HCT116 (cell line): ENCODE data around the gene CRYGD. TPM values are rescaled to one million over a fixed set of nuclear protein-coding genes. Genes with fewer than 3 reads are reported as not detected.

Experiments
- ATAC-seq: fragments of 200-7000 bp; cut with Tn5 transposase; 2 replicates; pipeline ENCODE4 v1.9.1; 2020; ENCODE audit warnings: mild to moderate bottlenecking, moderate library complexity
- BruUV-seq: library from RNA; stranded (reverse); fragments of 400-500 nt; replicated peaks from 2 replicates; lab custom pipeline; 2021; lab: Mats Ljungman, UMichigan
- CTCF ChIA-PET: fragments of 300-600 bp; sonication (Branson Sonifier 250); formaldehyde crosslinking; loops from one replicate; lab custom pipeline; 2021; ENCODE audit warnings: antibody characterized with exemption; lab: Charles Lee
- POLR2A ChIA-PET: fragments of 300-600, 350-600 bp; sonication (Branson Sonifier 250); formaldehyde crosslinking; loops from one replicate; lab custom pipeline; 2021; ENCODE audit warnings: antibody characterized with exemption; lab: Charles Lee
- RAD21 ChIA-PET, 2 experiments: fragments of 300-600 bp; sonication (Branson Sonifier 250); formaldehyde crosslinking; loops; one replicate each; lab custom pipeline; 2023; ENCODE audit warnings: low total read pairs in 2 of 2; ENCODE audit not compliant: uncharacterized antibody in 2 of 2, unreplicated experiment in 2 of 2, low non-redundant PET in 1 of 2; lab: Charles Lee
- DNase-seq: peaks from one replicate; pipeline ENCODE4 v3.0.0-alpha.2; 2010; ENCODE audit warnings: low read depth, low spot score
- H2AFZ ChIP-seq: fragments of 200-600 bp; shearing (Covaris generic), sonication (generic); 2 replicates; pipeline ENCODE4 v1.6.1; 2017; ENCODE audit warnings: low read depth, mixed run types, mixed read lengths, antibody characterized with exemption, low read length; ENCODE audit not compliant: poor library complexity, severe bottlenecking
- H3K27ac ChIP-seq: 2 replicates; pipeline ENCODE4 v1.5.1; 2012; ENCODE audit warnings: low read depth, low read length
- H3K27me3 ChIP-seq: fragments of 200-600 bp; sonication (generic); 2 replicates; pipeline ENCODE4 v1.6.1; 2016; ENCODE audit warnings: mixed run types, low read length, mixed read lengths; ENCODE audit not compliant: insufficient read depth
- H3K36me3 ChIP-seq, 2 experiments: fragments of 200-500 bp in 1 of 2; fragments of 200-600 bp in 1 of 2; sonication (Bioruptor generic) in 1 of 2; sonication (generic) in 1 of 2; 2 replicates each; pipeline versions ENCODE4 v1.5.1 to v1.6.1; 2014 to 2016; ENCODE audit warnings: low read length in 2 of 2, inconsistent platforms in 1 of 2, mixed read lengths in 1 of 2, mixed run types in 1 of 2; ENCODE audit not compliant: insufficient read depth in 2 of 2, control insufficient read depth in 1 of 2
- H3K4me1 ChIP-seq, 2 experiments: fragments of 200-600 bp in 1 of 2; sonication (generic) in 1 of 2; 2 replicates each; pipeline versions ENCODE4 v1.5.1 to v1.6.1; 2012 to 2017; ENCODE audit warnings: low read length in 2 of 2, inconsistent platforms in 1 of 2, mild to moderate bottlenecking in 1 of 2, mixed read lengths in 1 of 2, mixed run types in 1 of 2, moderate library complexity in 1 of 2; ENCODE audit not compliant: insufficient read depth in 2 of 2, control insufficient read depth in 1 of 2
- H3K4me2 ChIP-seq: fragments of 200-600 bp; sonication (generic); 2 replicates; pipeline ENCODE4 v1.6.1; 2017; ENCODE audit warnings: mixed run types, low read length, mixed read lengths
- H3K4me3 ChIP-seq, 2 experiments: fragments of 200-600 bp in 1 of 2; sonication (generic) in 1 of 2; replicated peaks in 1 of 2; 2 replicates each; pipeline ENCODE4 v1.5.1; 2011 to 2016; ENCODE audit warnings: low read length in 2 of 2, control low read depth in 1 of 2, low read depth in 1 of 2, mild to moderate bottlenecking in 1 of 2, mixed read lengths in 1 of 2, mixed run types in 1 of 2
- H3K79me2 ChIP-seq: fragments of 200-600 bp; sonication (generic); 2 replicates; pipeline ENCODE4 v1.6.1; 2017; ENCODE audit warnings: mild to moderate bottlenecking, mixed run types, low read length, moderate library complexity, mixed read lengths; ENCODE audit not compliant: insufficient read depth
- H3K9ac ChIP-seq: fragments of 200-600 bp; sonication (generic); 2 replicates; pipeline ENCODE4 v1.6.1; 2016; ENCODE audit warnings: low read length, mixed read lengths
- H3K9me2 ChIP-seq: fragments of 200-600 bp; sonication (generic), shearing (Covaris generic); 2 replicates; pipeline ENCODE4 v1.6.1; 2017; ENCODE audit warnings: mixed run types, mild to moderate bottlenecking, moderate library complexity; ENCODE audit not compliant: insufficient read depth
- H3K9me3 ChIP-seq, 2 experiments: fragments of 200-500 bp in 1 of 2; fragments of 200-600 bp in 1 of 2; sonication (Bioruptor generic) in 1 of 2; sonication (generic) in 1 of 2; 2 replicates each; pipeline ENCODE4 v1.6.1; 2014 to 2017; ENCODE audit warnings: low read length in 2 of 2, mixed read lengths in 2 of 2, inconsistent platforms in 1 of 2, low read depth in 1 of 2, mild to moderate bottlenecking in 1 of 2, mixed run types in 1 of 2, moderate library complexity in 1 of 2; ENCODE audit not compliant: control insufficient read depth in 1 of 2, insufficient read depth in 1 of 2
- H4K20me1 ChIP-seq: fragments of 200-600 bp; sonication (generic), shearing (Covaris generic); 2 replicates; pipeline ENCODE4 v1.6.1; 2017; ENCODE audit warnings: mixed run types, mild to moderate bottlenecking, moderate library complexity; ENCODE audit not compliant: insufficient read depth
- ATF3 ChIP-seq: IDR thresholded peaks from 2 replicates; pipeline ENCODE4 v1.6.1; 2012
- CBX3 ChIP-seq: IDR thresholded peaks from 2 replicates; pipeline ENCODE4 v1.6.1; 2012; ENCODE audit warnings: low read depth
- CTCF ChIP-seq, 3 experiments: fragments of 200-600 bp in 1 of 3; sonication (generic) in 1 of 3; IDR thresholded peaks in 2 of 3; conservative IDR thresholded peaks in 1 of 3; 2 replicates each; pipeline ENCODE4 v1.5.1; 2012 to 2017; ENCODE audit warnings: low read depth in 2 of 3, low read length in 2 of 3, antibody characterized with exemption in 1 of 3, borderline replicate concordance in 1 of 3, control low read depth in 1 of 3, mild to moderate bottlenecking in 1 of 3, mixed read lengths in 1 of 3, mixed run types in 1 of 3, moderate library complexity in 1 of 3; ENCODE audit not compliant: insufficient read depth in 1 of 3
- EGR1 ChIP-seq: IDR thresholded peaks from 2 replicates; pipeline ENCODE4 v1.6.1; 2012; ENCODE audit warnings: low read depth
- EZH2phosphoT487 ChIP-seq: fragments of 200-600 bp; IDR thresholded peaks from 2 replicates; pipeline ENCODE4 v1.6.1; 2018; ENCODE audit warnings: antibody characterized with exemption, borderline replicate concordance
- FOSL1 ChIP-seq: IDR thresholded peaks from 2 replicates; pipeline ENCODE4 v1.6.1; 2012; ENCODE audit warnings: low read depth
- JUND ChIP-seq: IDR thresholded peaks from 2 replicates; pipeline ENCODE4 v1.6.1; 2012
- MAX ChIP-seq: IDR thresholded peaks from 2 replicates; pipeline ENCODE4 v1.6.1; 2012
- POLR2A ChIP-seq: IDR thresholded peaks from 2 replicates; pipeline ENCODE4 v1.7.0; 2011; ENCODE audit warnings: borderline replicate concordance; ENCODE audit not compliant: insufficient read depth, insufficient read length; ENCODE audit errors: extremely low read depth
- RAD21 ChIP-seq: IDR thresholded peaks from 2 replicates; pipeline ENCODE4 v1.6.1; 2012; ENCODE audit warnings: low read depth, mild to moderate bottlenecking
- SRF ChIP-seq: IDR thresholded peaks from 2 replicates; pipeline ENCODE4 v1.6.1; 2012; ENCODE audit warnings: low read depth
- YY1 ChIP-seq: IDR thresholded peaks from 2 replicates; pipeline ENCODE4 v1.6.1; 2011; ENCODE audit warnings: low read length, low read depth, moderate library complexity, mild to moderate bottlenecking; ENCODE audit not compliant: insufficient replicate concordance; ENCODE audit errors: extremely low read depth
- ZBTB33 ChIP-seq: IDR thresholded peaks from 2 replicates; pipeline ENCODE4 v1.6.1; 2011; ENCODE audit warnings: mild to moderate bottlenecking, low read length, moderate library complexity; ENCODE audit not compliant: insufficient replicate concordance; ENCODE audit errors: extremely low read depth
- ZFX ChIP-seq: fragments of 450-650 bp; IDR thresholded peaks from 2 replicates; pipeline ENCODE4 v1.6.1; 2017
- ZNF274 ChIP-seq: fragments of 200-500 bp; sonication (Bioruptor generic); IDR thresholded peaks from 2 replicates; pipeline ENCODE4 v1.6.1; 2014; ENCODE audit warnings: mild to moderate bottlenecking, low read depth, low read length, inconsistent platforms
- intact Hi-C: fragments of 100-400 bp; cut with micrococcal nuclease; formaldehyde crosslinking; loops from 2 replicates; pipeline ENCODE4 v1.10.0; 2022
- total RNA-seq: library from RNA; stranded (reverse); gene quantifications from one replicate; pipeline ENCODE4 v1.2.1, GENCODE V29; 2021; ENCODE audit not compliant: unreplicated experiment
- TF ChIP-seq, protein P1 (sequence below): IDR thresholded peaks from 2 replicates; pipeline ENCODE4 v1.6.1; 2012; ENCODE audit warnings: low read depth

Gene CRYGD
- total RNA-seq, 1 experiment from 2014 or later = not detected

- no peak overlapping the region for H3K9ac ChIP-seq
- no peak overlapping the region for H2AFZ ChIP-seq
- POLR2A ChIA-PET = no interaction called here
- BruUV-seq = no TSS peak
- no peak overlapping the region for H3K27ac ChIP-seq
- no peaks in the 10 kb centered on the region for H3K36me3 ChIP-seq
- DNase-seq (no peak), ATAC-seq (no peak)
- TF ChIP-seq ZBTB33 (no peak), CBX3 (no peak), YY1 (no peak), JUND (no peak), FOSL1 (no peak), RAD21 (no peak), CTCF (IDR thresholded peaks at IDR 0.05 in 2 of 3, conservative IDR thresholded peaks at IDR 0.05 in 1 of 3; ENCODE audit: borderline replicate concordance in 1 of 3, insufficient read depth in 1 of 3, low read depth in 2 of 3, low read length in 2 of 3) (no peak), EZH2phosphoT487 (no peak), MAX (no peak), ZFX (no peak), ZNF274 (no peak), SRF (no peak), ATF3 (no peak), POLR2A (no peak), EGR1 (no peak)
- TF ChIP-seq, protein P1, sequence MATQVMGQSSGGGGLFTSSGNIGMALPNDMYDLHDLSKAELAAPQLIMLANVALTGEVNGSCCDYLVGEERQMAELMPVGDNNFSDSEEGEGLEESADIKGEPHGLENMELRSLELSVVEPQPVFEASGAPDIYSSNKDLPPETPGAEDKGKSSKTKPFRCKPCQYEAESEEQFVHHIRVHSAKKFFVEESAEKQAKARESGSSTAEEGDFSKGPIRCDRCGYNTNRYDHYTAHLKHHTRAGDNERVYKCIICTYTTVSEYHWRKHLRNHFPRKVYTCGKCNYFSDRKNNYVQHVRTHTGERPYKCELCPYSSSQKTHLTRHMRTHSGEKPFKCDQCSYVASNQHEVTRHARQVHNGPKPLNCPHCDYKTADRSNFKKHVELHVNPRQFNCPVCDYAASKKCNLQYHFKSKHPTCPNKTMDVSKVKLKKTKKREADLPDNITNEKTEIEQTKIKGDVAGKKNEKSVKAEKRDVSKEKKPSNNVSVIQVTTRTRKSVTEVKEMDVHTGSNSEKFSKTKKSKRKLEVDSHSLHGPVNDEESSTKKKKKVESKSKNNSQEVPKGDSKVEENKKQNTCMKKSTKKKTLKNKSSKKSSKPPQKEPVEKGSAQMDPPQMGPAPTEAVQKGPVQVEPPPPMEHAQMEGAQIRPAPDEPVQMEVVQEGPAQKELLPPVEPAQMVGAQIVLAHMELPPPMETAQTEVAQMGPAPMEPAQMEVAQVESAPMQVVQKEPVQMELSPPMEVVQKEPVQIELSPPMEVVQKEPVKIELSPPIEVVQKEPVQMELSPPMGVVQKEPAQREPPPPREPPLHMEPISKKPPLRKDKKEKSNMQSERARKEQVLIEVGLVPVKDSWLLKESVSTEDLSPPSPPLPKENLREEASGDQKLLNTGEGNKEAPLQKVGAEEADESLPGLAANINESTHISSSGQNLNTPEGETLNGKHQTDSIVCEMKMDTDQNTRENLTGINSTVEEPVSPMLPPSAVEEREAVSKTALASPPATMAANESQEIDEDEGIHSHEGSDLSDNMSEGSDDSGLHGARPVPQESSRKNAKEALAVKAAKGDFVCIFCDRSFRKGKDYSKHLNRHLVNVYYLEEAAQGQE = no peak
- RAD21 ChIA-PET = no interaction called here
- no peaks in the 10 kb centered on the region for H3K9me2 ChIP-seq
- H3K4me2 ChIP-seq = no peak overlapping the region
- no peak overlapping the region for H3K4me3 ChIP-seq
- H3K79me2 ChIP-seq = no peaks in the 10 kb centered on the region
- CTCF ChIA-PET = interaction anchor here (1.1 kb wide), 1 partner anchor 44 kb away, joined by 3 read pairs; no protein-coding TSS in a partner anchor
- no peaks in the 10 kb centered on the region for H3K27me3 ChIP-seq
- peaks cover 0 to 7% of the 10 kb centered on the region in 2 experiments; a peak in 2 of 4 replicates for H3K4me1 ChIP-seq
- intact Hi-C loops = no loop called here
- no peaks in the 10 kb centered on the region for H4K20me1 ChIP-seq
- no peaks in the 10 kb centered on the region for H3K9me3 ChIP-seq
Measured at GRCh38 chr2:208130712-208131110, 6.4 kb upstream of the CRYGD start.
